HepG2 (cell line): ENCODE results near the gene KNCN.

Experiments used
- CREM ChIP-seq, 2 experiments: sonication (generic) in 1 of 2; formaldehyde crosslinking in 1 of 2; IDR thresholded peaks; 2 replicates each; pipeline versions ENCODE4 v1.4.0 to v1.6.1; 2016 to 2020; ENCODE audit warnings: antibody characterized with exemption in 1 of 2, mild to moderate bottlenecking in 1 of 2, missing genetic modification reagents in 1 of 2
- CTCF ChIP-seq: sonication (generic); formaldehyde crosslinking; IDR thresholded peaks from 2 replicates; pipeline ENCODE4 v1.5.0; 2020; ENCODE audit warnings: mild to moderate bottlenecking, missing genetic modification reagents, moderate library complexity
- DNMT1 ChIP-seq: sonication (generic); formaldehyde crosslinking; IDR thresholded peaks from 2 replicates; pipeline ENCODE4 v1.5.1; 2020; ENCODE audit warnings: mild to moderate bottlenecking, missing genetic modification reagents
- ETV5 ChIP-seq: IDR thresholded peaks from 2 replicates; pipeline ENCODE4 v1.6.1; 2018; ENCODE audit warnings: missing biosample characterization, missing genetic modification reagents, inconsistent platforms, borderline replicate concordance
- IKZF4 ChIP-seq: sonication (generic); formaldehyde crosslinking; IDR thresholded peaks from 2 replicates; pipeline ENCODE4 v1.5.1; 2020; ENCODE audit warnings: borderline replicate concordance, mild to moderate bottlenecking, low read depth, missing genetic modification reagents; ENCODE audit errors: not compliant biosample characterization
- KLF13 ChIP-seq: sonication (generic); formaldehyde crosslinking; IDR thresholded peaks from 2 replicates; pipeline ENCODE4 v1.4.0; 2020; ENCODE audit warnings: mild to moderate bottlenecking, missing genetic modification reagents
- POLR2A ChIP-seq, 2 experiments: IDR thresholded peaks; 2 replicates each; pipeline ENCODE4 v1.6.1; 2011; ENCODE audit warnings: low read depth in 2 of 2, low read length in 2 of 2, mild to moderate bottlenecking in 1 of 2, moderate library complexity in 1 of 2; ENCODE audit not compliant: insufficient read depth in 1 of 2
- SP1 ChIP-seq, 2 experiments: fragments of 450-650 bp in 1 of 2; sonication (generic) in 1 of 2; formaldehyde crosslinking in 1 of 2; IDR thresholded peaks; 2 replicates each; pipeline versions ENCODE4 v1.4.0 to v1.6.1; 2016 to 2020; ENCODE audit warnings: missing genetic modification reagents in 1 of 2
- THRA ChIP-seq: sonication (generic); formaldehyde crosslinking; IDR thresholded peaks from 2 replicates; pipeline ENCODE4 v1.4.0; 2020; ENCODE audit warnings: missing genetic modification reagents, borderline replicate concordance
- ZMAT3 ChIP-seq: sonication (generic); formaldehyde crosslinking; conservative IDR thresholded peaks from 2 replicates; pipeline ENCODE4 v1.7.0; 2021; ENCODE audit warnings: missing genetic modification reagents
- ZNF274 ChIP-seq: sonication (generic); formaldehyde crosslinking; IDR thresholded peaks from 2 replicates; pipeline ENCODE4 v1.5.1; 2020; ENCODE audit warnings: mild to moderate bottlenecking, missing genetic modification reagents
- TF ChIP-seq, protein P1 (sequence below): IDR thresholded peaks from 2 replicates; pipeline ENCODE4 v1.6.1; 2012; ENCODE audit warnings: inconsistent platforms

DNA sequence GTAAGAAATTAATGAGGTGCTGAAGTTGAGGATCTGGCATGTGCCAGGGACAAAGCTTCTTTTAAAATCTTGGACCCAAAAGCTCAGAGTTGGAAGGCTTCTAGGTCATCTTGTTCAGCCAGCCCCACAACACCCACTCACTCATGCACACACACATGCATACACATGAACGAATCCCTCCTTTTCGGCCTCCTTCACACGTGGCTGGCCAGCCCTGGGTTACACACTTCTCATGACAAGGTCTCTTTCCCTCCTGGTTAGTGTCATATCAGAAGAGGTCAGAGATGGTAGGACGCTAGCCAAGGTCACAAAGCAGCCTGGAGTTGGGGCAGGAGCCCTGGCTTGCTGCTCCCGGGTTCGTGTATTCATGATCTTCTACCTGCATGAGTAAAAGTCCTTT lies 54.9 kb downstream of the KNCN start:
- no peak for TF ChIP-seq CREM (IDR thresholded peaks at IDR 0.05)
- TF ChIP-seq CREM (CRISPR knock-in tag; IDR thresholded peaks at IDR 0.05), result no peak
- TF ChIP-seq SP1 (IDR thresholded peaks at IDR 0.05), result no peak
- TF ChIP-seq SP1 (CRISPR knock-in tag; IDR thresholded peaks at IDR 0.05), result no peak
- no peak for TF ChIP-seq ETV5 (CRISPR knock-in tag)
- no peak for TF ChIP-seq THRA (CRISPR knock-in tag)
- no peak for TF ChIP-seq DNMT1
- TF ChIP-seq POLR2A (IDR thresholded peaks at IDR 0.05; ENCODE audit: insufficient read depth in 1 of 2, low read depth in 2 of 2, low read length in 2 of 2), result no peak
- no peak for TF ChIP-seq ZMAT3 (CRISPR knock-in tag)
- TF ChIP-seq, protein P1, sequence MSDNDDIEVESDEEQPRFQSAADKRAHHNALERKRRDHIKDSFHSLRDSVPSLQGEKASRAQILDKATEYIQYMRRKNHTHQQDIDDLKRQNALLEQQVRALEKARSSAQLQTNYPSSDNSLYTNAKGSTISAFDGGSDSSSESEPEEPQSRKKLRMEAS, result no peak
- no peak for TF ChIP-seq IKZF4
- TF ChIP-seq KLF13 (CRISPR knock-in tag), result no peak
- no peak for TF ChIP-seq CTCF (CRISPR knock-in tag)
- TF ChIP-seq ZNF274 (CRISPR knock-in tag), result no peak
